ENCODE measurements around the gene MAPKAPK3.

MAPKAPK3 gene

GRCh38 chr3:50587806-50588758, 28.9 kb upstream of the MAPKAPK3 start:
- no peak overlapping the region for H2BK120ac ChIP-seq (ENCODE audit: insufficient read depth, low read length, poor library complexity)
- no peak overlapping the region for H4K8ac ChIP-seq (ENCODE audit: low read depth, low read length)
- no peak overlapping the region for H2BK5ac ChIP-seq (ENCODE audit: low read depth, low read length, poor library complexity)
- H3K27me3 ChIP-seq (ENCODE audit: insufficient read depth, low read length) = no peaks in the 10 kb centered on the region
- no peak overlapping the region for H4K12ac ChIP-seq (ENCODE audit: low read depth, low read length)
- H3K27ac ChIP-seq (ENCODE audit: low read depth, low read length) = no peak overlapping the region
- peaks cover 3% of the 10 kb centered on the region for H3K79me2 ChIP-seq (ENCODE audit: control insufficient read depth, insufficient read depth, low read length, poor library complexity)
- H3K14ac ChIP-seq (ENCODE audit: low read length) = no peak overlapping the region
- H2BK12ac ChIP-seq (ENCODE audit: low read length) = no peak overlapping the region
- no peaks in the 10 kb centered on the region for H3K36me3 ChIP-seq (ENCODE audit: control insufficient read depth in 1 of 2, insufficient read depth in 2 of 2, low read length in 2 of 2)
- no CpG with 5 or more reads among the region's 17 CpGs for WGBS (ENCODE audit: extremely low coverage, insufficient coverage, insufficient read length)
- H3K4me2 ChIP-seq (ENCODE audit: low read length) = no peak overlapping the region
- H2AK5ac ChIP-seq (ENCODE audit: low read length) = no peak overlapping the region
- H4K91ac ChIP-seq (ENCODE audit: low read depth, low read length) = no peak overlapping the region
- H2AFZ ChIP-seq (ENCODE audit: insufficient read depth, low read length, poor library complexity) = no peak overlapping the region
- no peak for DNase-seq
- H3K79me1 ChIP-seq (ENCODE audit: low read length) = peaks cover 10% of the 10 kb centered on the region
- H3K9ac ChIP-seq (ENCODE audit: low read length) = no peak overlapping the region
- H3K4me3 ChIP-seq (ENCODE audit: low read depth, low read length) = no peak overlapping the region
- no peaks in the 10 kb centered on the region for H3K9me3 ChIP-seq (ENCODE audit: insufficient read depth, low read depth, low read length)
- peaks cover 10 to 11% of the 10 kb centered on the region in 2 experiments for H3K4me1 ChIP-seq (ENCODE audit: control insufficient read depth in 1 of 2, insufficient read depth in 2 of 2, low read length in 2 of 2)
- H3K23ac ChIP-seq (ENCODE audit: low read length) = no peak overlapping the region
- H3K18ac ChIP-seq (ENCODE audit: low read length) = no peak overlapping the region
- H3K4ac ChIP-seq (ENCODE audit: low read depth, low read length) = no peak overlapping the region

DNA sequence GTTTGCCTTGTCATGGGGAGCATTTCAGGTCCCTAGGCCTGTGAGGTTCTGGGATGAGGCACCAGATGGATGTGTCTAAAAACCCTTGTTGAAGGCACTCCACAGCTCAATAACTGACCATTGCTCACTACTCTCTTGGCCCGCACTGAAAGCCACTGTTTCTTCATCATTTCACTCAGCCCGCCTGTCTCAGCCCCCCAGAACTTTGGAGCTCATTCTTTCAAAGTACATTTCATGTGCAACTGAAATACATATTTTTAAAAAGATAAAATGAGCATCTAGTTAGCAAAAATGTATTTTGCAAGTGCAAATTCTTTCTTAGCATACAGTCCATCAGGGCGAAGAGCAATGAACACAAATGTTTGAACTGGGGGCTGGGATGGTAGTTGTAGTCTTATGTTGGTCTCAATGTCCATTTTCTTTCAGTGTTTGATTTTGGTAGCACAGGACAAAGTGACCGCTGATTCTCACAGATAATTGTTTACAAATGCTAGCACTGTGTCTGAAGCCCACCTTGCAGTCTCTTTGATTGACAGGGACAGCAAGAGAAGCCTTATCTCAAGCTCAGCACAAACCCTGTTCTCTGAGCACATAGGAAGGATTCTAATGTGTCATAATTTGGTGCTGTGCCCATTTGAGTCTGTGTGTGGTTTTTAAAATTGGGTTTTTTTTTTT, 28.1 kb upstream of the MAPKAPK3 start:
- Histone ChIP-seq H2BK5ac (ENCODE audit: low read depth, low read length, poor library complexity) (no peak overlapping the region), H2BK120ac (ENCODE audit: insufficient read depth, low read length, poor library complexity) (no peak overlapping the region), H3K79me1 (ENCODE audit: low read length) (peaks cover 10% of the 10 kb centered on the region), H3K14ac (ENCODE audit: low read length) (no peak overlapping the region), H3K27ac (ENCODE audit: low read depth, low read length) (no peak overlapping the region), H3K9me3 (ENCODE audit: insufficient read depth, low read depth, low read length) (no peaks in the 10 kb centered on the region), H2AFZ (ENCODE audit: insufficient read depth, low read length, poor library complexity) (no peak overlapping the region), H3K27me3 (ENCODE audit: insufficient read depth, low read length) (no peaks in the 10 kb centered on the region), H3K9ac (ENCODE audit: low read length) (no peak overlapping the region), H4K12ac (ENCODE audit: low read depth, low read length) (no peak overlapping the region), H3K4me2 (ENCODE audit: low read length) (no peak overlapping the region), H3K36me3 (ENCODE audit: control insufficient read depth in 1 of 2, insufficient read depth in 2 of 2, low read length in 2 of 2) (no peaks in the 10 kb centered on the region), H4K91ac (ENCODE audit: low read depth, low read length) (no peak overlapping the region), H3K4ac (ENCODE audit: low read depth, low read length) (no peak overlapping the region), H3K23ac (ENCODE audit: low read length) (no peak overlapping the region), H2AK5ac (ENCODE audit: low read length) (no peak overlapping the region), H3K4me1 (ENCODE audit: control insufficient read depth in 1 of 2, insufficient read depth in 2 of 2, low read length in 2 of 2) (peaks cover 9 to 10% of the 10 kb centered on the region in 2 experiments), H3K4me3 (ENCODE audit: low read depth, low read length) (no peak overlapping the region), H3K79me2 (ENCODE audit: control insufficient read depth, insufficient read depth, low read length, poor library complexity) (peaks cover 3% of the 10 kb centered on the region), H3K18ac (ENCODE audit: low read length) (no peak overlapping the region), H4K8ac (ENCODE audit: low read depth, low read length) (no peak overlapping the region), H2BK12ac (ENCODE audit: low read length) (no peak overlapping the region)
- DNase-seq = no peak
- WGBS (ENCODE audit: extremely low coverage, insufficient coverage, insufficient read length) = no CpG with 5 or more reads among the region's 4 CpGs

DNA sequence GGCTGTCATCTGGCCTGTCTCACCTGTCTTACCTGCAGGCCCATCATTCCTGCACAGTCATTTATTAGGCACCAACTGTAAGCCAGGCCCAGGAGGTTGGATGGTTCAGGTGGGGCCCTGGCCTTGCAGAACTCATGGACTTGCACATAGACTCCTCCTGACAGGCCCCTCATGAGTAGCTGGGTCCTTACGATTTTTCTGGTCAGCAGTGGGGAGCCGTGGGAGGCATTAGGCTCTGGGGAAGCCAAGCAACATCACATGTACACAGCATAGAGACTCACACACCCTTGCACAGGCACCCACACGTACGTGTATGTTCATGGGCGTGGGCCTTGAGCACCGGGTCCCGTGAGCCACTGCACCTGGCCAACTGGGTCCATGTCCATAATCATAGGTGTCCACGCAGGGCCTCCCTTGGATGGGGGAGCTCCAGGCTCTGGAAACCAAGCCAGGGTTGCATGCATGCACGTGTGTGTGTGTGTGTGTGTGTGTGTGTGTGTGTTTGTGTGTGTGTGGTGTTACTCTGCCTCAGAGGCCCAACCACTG, 25.7 kb upstream of the MAPKAPK3 start:
- Histone ChIP-seq H4K8ac (ENCODE audit: low read depth, low read length) (no peak overlapping the region), H4K12ac (ENCODE audit: low read depth, low read length) (no peak overlapping the region), H3K4me3 (ENCODE audit: low read depth, low read length) (no peak overlapping the region), H3K79me1 (ENCODE audit: low read length) (no peaks in the 10 kb centered on the region), H3K27me3 (ENCODE audit: insufficient read depth, low read length) (no peaks in the 10 kb centered on the region), H2BK12ac (ENCODE audit: low read length) (no peak overlapping the region), H3K14ac (ENCODE audit: low read length) (no peak overlapping the region), H3K9me3 (ENCODE audit: insufficient read depth, low read depth, low read length) (no peaks in the 10 kb centered on the region), H3K79me2 (ENCODE audit: control insufficient read depth, insufficient read depth, low read length, poor library complexity) (no peaks in the 10 kb centered on the region), H4K91ac (ENCODE audit: low read depth, low read length) (no peak overlapping the region), H2BK5ac (ENCODE audit: low read depth, low read length, poor library complexity) (no peak overlapping the region), H2AK5ac (ENCODE audit: low read length) (no peak overlapping the region), H3K9ac (ENCODE audit: low read length) (no peak overlapping the region), H2AFZ (ENCODE audit: insufficient read depth, low read length, poor library complexity) (no peak overlapping the region), H3K23ac (ENCODE audit: low read length) (no peak overlapping the region), H3K18ac (ENCODE audit: low read length) (no peak overlapping the region), H3K4me1 (ENCODE audit: control insufficient read depth in 1 of 2, insufficient read depth in 2 of 2, low read length in 2 of 2) (no peaks in the 10 kb centered on the region), H3K27ac (ENCODE audit: low read depth, low read length) (no peak overlapping the region), H3K4ac (ENCODE audit: low read depth, low read length) (no peak overlapping the region), H3K36me3 (ENCODE audit: control insufficient read depth in 1 of 2, insufficient read depth in 2 of 2, low read length in 2 of 2) (no peaks in the 10 kb centered on the region), H2BK120ac (ENCODE audit: insufficient read depth, low read length, poor library complexity) (no peak overlapping the region), H3K4me2 (ENCODE audit: low read length) (no peak overlapping the region)
- no CpG with 5 or more reads among the region's 9 CpGs for WGBS (ENCODE audit: extremely low coverage, insufficient coverage, insufficient read length)
- no peak for DNase-seq

DNA sequence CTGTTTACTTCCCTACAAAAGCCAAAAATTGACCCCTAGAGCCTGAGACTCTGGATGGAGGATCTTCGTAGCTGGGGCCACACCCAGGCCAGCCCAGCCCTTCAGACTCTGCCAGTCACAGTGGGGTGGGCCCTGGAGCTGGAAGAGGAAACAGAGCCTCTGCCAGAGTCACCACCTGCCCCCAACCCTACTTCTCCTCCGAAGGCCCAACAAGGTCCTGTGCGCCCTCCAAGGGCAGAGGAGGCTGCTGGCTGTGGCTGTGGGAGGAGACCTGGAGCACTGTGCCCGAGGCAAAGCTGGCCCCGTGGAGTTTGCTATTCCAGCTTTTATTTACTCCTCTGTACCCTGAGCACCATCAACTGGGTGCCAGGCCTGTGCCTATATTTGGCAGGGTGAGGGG, 24.4 kb upstream of the MAPKAPK3 start:
- DNase-seq = no peak
- H2BK120ac ChIP-seq (ENCODE audit: insufficient read depth, low read length, poor library complexity) = no peak overlapping the region
- H2BK12ac ChIP-seq (ENCODE audit: low read length) = no peak overlapping the region
- no peak overlapping the region for H3K18ac ChIP-seq (ENCODE audit: low read length)
- H4K91ac ChIP-seq (ENCODE audit: low read depth, low read length) = no peak overlapping the region
- no peak overlapping the region for H4K12ac ChIP-seq (ENCODE audit: low read depth, low read length)
- no peaks in the 10 kb centered on the region for H3K79me2 ChIP-seq (ENCODE audit: control insufficient read depth, insufficient read depth, low read length, poor library complexity)
- no peak overlapping the region for H3K23ac ChIP-seq (ENCODE audit: low read length)
- no peak overlapping the region for H3K4me3 ChIP-seq (ENCODE audit: low read depth, low read length)
- no peaks in the 10 kb centered on the region for H3K27me3 ChIP-seq (ENCODE audit: insufficient read depth, low read length)
- no CpG with 5 or more reads among the region's 5 CpGs for WGBS (ENCODE audit: extremely low coverage, insufficient coverage, insufficient read length)
- H2AFZ ChIP-seq (ENCODE audit: insufficient read depth, low read length, poor library complexity) = no peak overlapping the region
- no peak overlapping the region for H3K9ac ChIP-seq (ENCODE audit: low read length)
- no peaks in the 10 kb centered on the region for H3K79me1 ChIP-seq (ENCODE audit: low read length)
- H2BK5ac ChIP-seq (ENCODE audit: low read depth, low read length, poor library complexity) = no peak overlapping the region
- no peak overlapping the region for H3K4ac ChIP-seq (ENCODE audit: low read depth, low read length)
- no peak overlapping the region for H4K8ac ChIP-seq (ENCODE audit: low read depth, low read length)
- H3K27ac ChIP-seq (ENCODE audit: low read depth, low read length) = no peak overlapping the region
- no peak overlapping the region for H2AK5ac ChIP-seq (ENCODE audit: low read length)
- H3K4me1 ChIP-seq (ENCODE audit: control insufficient read depth in 1 of 2, insufficient read depth in 2 of 2, low read length in 2 of 2) = no peaks in the 10 kb centered on the region
- no peaks in the 10 kb centered on the region for H3K9me3 ChIP-seq (ENCODE audit: insufficient read depth, low read depth, low read length)
- no peak overlapping the region for H3K4me2 ChIP-seq (ENCODE audit: low read length)
- no peaks in the 10 kb centered on the region for H3K36me3 ChIP-seq (ENCODE audit: control insufficient read depth in 1 of 2, insufficient read depth in 2 of 2, low read length in 2 of 2)
- no peak overlapping the region for H3K14ac ChIP-seq (ENCODE audit: low read length)
